HEK293 (cell line): ENCODE results near the gene LCN10.

Experiments used
- GFI1B ChIP-seq: fragments of 450-650 bp; formaldehyde crosslinking; IDR thresholded peaks from 2 replicates; pipeline ENCODE4 v1.5.1; 2016; ENCODE audit warnings: missing biosample characterization, missing genetic modification characterization
- GLIS1 ChIP-seq: fragments of 450-650 bp; formaldehyde crosslinking; IDR thresholded peaks from 2 replicates; pipeline ENCODE4 v1.5.1; 2016; ENCODE audit warnings: missing biosample characterization, missing genetic modification characterization
- KLF16 ChIP-seq: fragments of 450-650 bp; formaldehyde crosslinking; IDR thresholded peaks from 2 replicates; pipeline ENCODE4 v1.5.1; 2017; ENCODE audit warnings: missing biosample characterization, missing genetic modification characterization
- KLF9 ChIP-seq: fragments of 450-650 bp; formaldehyde crosslinking; IDR thresholded peaks from 2 replicates; pipeline ENCODE4 v1.5.1; 2016; ENCODE audit warnings: missing biosample characterization, missing genetic modification characterization, low read depth
- PATZ1 ChIP-seq: fragments of 450-650 bp; formaldehyde crosslinking; IDR thresholded peaks from 2 replicates; pipeline ENCODE4 v1.5.1; 2016; ENCODE audit warnings: missing biosample characterization, missing genetic modification characterization
- PRDM1 ChIP-seq: fragments of 450-650 bp; formaldehyde crosslinking; IDR thresholded peaks from 2 replicates; pipeline ENCODE4; 2016; ENCODE audit warnings: missing biosample characterization, missing genetic modification characterization
- SP2 ChIP-seq: fragments of 450-650 bp; formaldehyde crosslinking; IDR thresholded peaks from 2 replicates; pipeline ENCODE4 v1.5.1; 2016; ENCODE audit warnings: missing biosample characterization, missing genetic modification characterization
- WT1 ChIP-seq: fragments of 450-650 bp; formaldehyde crosslinking; IDR thresholded peaks from 2 replicates; pipeline ENCODE4 v1.5.1; 2016; ENCODE audit warnings: missing biosample characterization, missing genetic modification characterization
- ZBTB17 ChIP-seq: fragments of 450-650 bp; formaldehyde crosslinking; IDR thresholded peaks from 2 replicates; pipeline ENCODE4 v1.5.1; 2016; ENCODE audit warnings: missing biosample characterization, missing genetic modification characterization
- ZBTB44 ChIP-seq: fragments of 450-650 bp; IDR thresholded peaks from 2 replicates; pipeline ENCODE4 v1.5.1; 2018; ENCODE audit warnings: missing biosample characterization, mild to moderate bottlenecking, missing genetic modification characterization
- ZFP41 ChIP-seq: fragments of 450-650 bp; formaldehyde crosslinking; IDR thresholded peaks from 2 replicates; pipeline ENCODE4 v1.5.1; 2016; ENCODE audit warnings: missing biosample characterization, missing genetic modification characterization, borderline replicate concordance
- ZNF112 ChIP-seq: fragments of 450-650 bp; formaldehyde crosslinking; IDR thresholded peaks from 2 replicates; pipeline ENCODE4 v1.5.0; 2017; ENCODE audit warnings: missing biosample characterization, missing genetic modification characterization
- ZNF121 ChIP-seq: fragments of 450-650 bp; formaldehyde crosslinking; IDR thresholded peaks from 2 replicates; pipeline ENCODE4 v1.5.1; 2016; ENCODE audit warnings: missing biosample characterization, missing genetic modification characterization
- ZNF423 ChIP-seq: fragments of 450-650 bp; formaldehyde crosslinking; IDR thresholded peaks from 2 replicates; pipeline ENCODE4 v1.5.1; 2016; ENCODE audit warnings: missing biosample characterization, missing genetic modification characterization
- ZNF521 ChIP-seq: fragments of 450-650 bp; formaldehyde crosslinking; IDR thresholded peaks from 2 replicates; pipeline ENCODE4 v1.5.1; 2017; ENCODE audit warnings: missing biosample characterization, mild to moderate bottlenecking, missing genetic modification characterization
- ZNF571 ChIP-seq: fragments of 450-650 bp; formaldehyde crosslinking; IDR thresholded peaks from 2 replicates; pipeline ENCODE4 v1.5.0; 2017; ENCODE audit warnings: missing biosample characterization, missing genetic modification characterization
- ZNF600 ChIP-seq: fragments of 450-650 bp; formaldehyde crosslinking; IDR thresholded peaks from 2 replicates; pipeline ENCODE4 v1.5.1; 2016; ENCODE audit warnings: missing biosample characterization, missing genetic modification characterization
- ZNF629 ChIP-seq: fragments of 450-650 bp; formaldehyde crosslinking; IDR thresholded peaks from 2 replicates; pipeline ENCODE4 v1.5.1; 2017; ENCODE audit warnings: missing biosample characterization, missing genetic modification characterization
- ZNF707 ChIP-seq: fragments of 450-650 bp; formaldehyde crosslinking; IDR thresholded peaks from 2 replicates; pipeline ENCODE4 v1.5.1; 2016; ENCODE audit warnings: missing biosample characterization, missing genetic modification characterization
- ZNF785 ChIP-seq: fragments of 450-650 bp; formaldehyde crosslinking; IDR thresholded peaks from 2 replicates; pipeline ENCODE4 v1.5.1; 2016; ENCODE audit warnings: missing biosample characterization, missing genetic modification characterization
- TF ChIP-seq, protein P1 (sequence below): fragments of 450-650 bp; formaldehyde crosslinking; IDR thresholded peaks from 2 replicates; pipeline ENCODE4; 2016; ENCODE audit warnings: missing biosample characterization, missing genetic modification characterization
- TF ChIP-seq, protein P2 (sequence below): fragments of 450-650 bp; formaldehyde crosslinking; IDR thresholded peaks from 2 replicates; pipeline ENCODE4 v1.5.1; 2016; ENCODE audit warnings: missing biosample characterization, missing genetic modification characterization, low read depth
- TF ChIP-seq, protein P3 (sequence below): sonication (generic); formaldehyde crosslinking; IDR thresholded peaks from 2 replicates; pipeline ENCODE4 v1.8.1; 2022; ENCODE audit warnings: mild to moderate bottlenecking, moderate library complexity, missing genetic modification reagents

The LCN10 gene

GRCh38 chr9:136764301-136764891 lies 21.7 kb upstream of the LCN10 start, which contains the start of gene LCN15 (continued):
- TF ChIP-seq, protein P1, sequence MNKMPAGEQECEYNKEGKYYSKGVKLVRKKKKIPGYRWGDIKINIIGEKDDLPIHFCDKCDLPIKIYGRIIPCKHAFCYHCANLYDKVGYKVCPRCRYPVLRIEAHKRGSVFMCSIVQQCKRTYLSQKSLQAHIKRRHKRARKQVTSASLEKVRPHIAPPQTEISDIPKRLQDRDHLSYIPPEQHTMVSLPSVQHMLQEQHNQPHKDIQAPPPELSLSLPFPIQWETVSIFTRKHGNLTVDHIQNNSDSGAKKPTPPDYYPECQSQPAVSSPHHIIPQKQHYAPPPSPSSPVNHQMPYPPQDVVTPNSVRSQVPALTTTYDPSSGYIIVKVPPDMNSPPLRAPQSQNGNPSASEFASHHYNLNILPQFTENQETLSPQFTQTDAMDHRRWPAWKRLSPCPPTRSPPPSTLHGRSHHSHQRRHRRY (tag by site-specific recombination) = no peak
- TF ChIP-seq GFI1B (no peak), ZNF707 (tag by site-specific recombination) (no peak), ZFP41 (tag by site-specific recombination) (no peak), WT1 (no peak), ZBTB44 (tag by site-specific recombination) (no peak), PRDM1 (tag by site-specific recombination) (no peak), KLF9 (tag by site-specific recombination) (no peak), KLF16 (tag by site-specific recombination) (no peak), ZNF785 (tag by site-specific recombination) (no peak), ZNF112 (no peak), ZNF571 (tag by site-specific recombination) (no peak), PATZ1 (tag by site-specific recombination) (peak; percentile 64; the same call in 1 of the 2 replicates), ZBTB17 (tag by site-specific recombination) (no peak), GLIS1 (tag by site-specific recombination) (peak; percentile 94), ZNF121 (tag by site-specific recombination) (no peak), ZNF629 (peak; percentile 28; the same call in 1 of the 2 replicates), SP2 (tag by site-specific recombination) (no peak), ZNF423 (tag by site-specific recombination) (0 out of 2 replicates have a peak, but pooled peaks have one; percentile 49), ZNF521 (no peak), ZNF600 (tag by site-specific recombination) (peak; percentile 69)
- TF ChIP-seq, protein P2, sequence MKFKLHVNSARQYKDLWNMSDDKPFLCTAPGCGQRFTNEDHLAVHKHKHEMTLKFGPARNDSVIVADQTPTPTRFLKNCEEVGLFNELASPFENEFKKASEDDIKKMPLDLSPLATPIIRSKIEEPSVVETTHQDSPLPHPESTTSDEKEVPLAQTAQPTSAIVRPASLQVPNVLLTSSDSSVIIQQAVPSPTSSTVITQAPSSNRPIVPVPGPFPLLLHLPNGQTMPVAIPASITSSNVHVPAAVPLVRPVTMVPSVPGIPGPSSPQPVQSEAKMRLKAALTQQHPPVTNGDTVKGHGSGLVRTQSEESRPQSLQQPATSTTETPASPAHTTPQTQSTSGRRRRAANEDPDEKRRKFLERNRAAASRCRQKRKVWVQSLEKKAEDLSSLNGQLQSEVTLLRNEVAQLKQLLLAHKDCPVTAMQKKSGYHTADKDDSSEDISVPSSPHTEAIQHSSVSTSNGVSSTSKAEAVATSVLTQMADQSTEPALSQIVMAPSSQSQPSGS (tag by site-specific recombination) = peak; percentile 57
- TF ChIP-seq, protein P3, sequence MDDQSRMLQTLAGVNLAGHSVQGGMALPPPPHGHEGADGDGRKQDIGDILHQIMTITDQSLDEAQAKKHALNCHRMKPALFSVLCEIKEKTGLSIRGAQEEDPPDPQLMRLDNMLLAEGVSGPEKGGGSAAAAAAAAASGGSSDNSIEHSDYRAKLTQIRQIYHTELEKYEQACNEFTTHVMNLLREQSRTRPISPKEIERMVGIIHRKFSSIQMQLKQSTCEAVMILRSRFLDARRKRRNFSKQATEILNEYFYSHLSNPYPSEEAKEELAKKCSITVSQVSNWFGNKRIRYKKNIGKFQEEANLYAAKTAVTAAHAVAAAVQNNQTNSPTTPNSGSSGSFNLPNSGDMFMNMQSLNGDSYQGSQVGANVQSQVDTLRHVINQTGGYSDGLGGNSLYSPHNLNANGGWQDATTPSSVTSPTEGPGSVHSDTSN (CRISPR knock-in tag) = no peak
